ENCODE results near the gene SNRPA.
"Not testable (repeated sequence)": the region's sequence is repeated elsewhere in the genome, so short reads cannot be mapped to it uniquely, and the experiment has no call there.

The SNRPA gene

DNA sequence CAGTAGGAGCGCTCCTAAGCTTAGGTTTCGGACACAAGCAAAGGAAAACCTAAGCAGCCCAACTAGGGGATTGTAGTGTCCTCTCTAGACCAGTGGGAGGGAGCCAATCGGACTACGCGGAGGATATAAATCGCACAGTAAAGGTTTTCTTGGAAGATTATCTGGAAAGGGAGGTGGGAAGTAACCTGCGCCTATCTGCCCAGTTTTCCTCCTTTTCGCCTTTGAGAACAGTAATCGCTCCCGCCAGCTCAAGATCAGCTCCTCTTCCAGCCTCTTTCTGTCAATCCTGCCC is 26.6 kb downstream of the SNRPA start:
- no peak for DNase-seq (ENCODE audit: low read depth)

GRCh38 chr19:40777937-40778705 is 27.1 kb downstream of the SNRPA start, which contains the start of gene RAB4B:
TSS of gene RAB4B (plus strand) at chr19:40778247. CDS start at chr19:40778376, 129 bp downstream.
- peak; percentile 93 for DNase-seq (ENCODE audit: low read depth)

GRCh38 chr19:40778706-40779284 is 27.8 kb downstream of the SNRPA start:
- DNase-seq (ENCODE audit: low read depth): no peak

GRCh38 chr19:40780582-40780981 is 29.6 kb downstream of the SNRPA start:
- DNase-seq (ENCODE audit: low read depth): no peak

GRCh38 chr19:40781140-40781539 is 30.1 kb downstream of the SNRPA start:
- no peak for DNase-seq (ENCODE audit: low read depth)

DNA sequence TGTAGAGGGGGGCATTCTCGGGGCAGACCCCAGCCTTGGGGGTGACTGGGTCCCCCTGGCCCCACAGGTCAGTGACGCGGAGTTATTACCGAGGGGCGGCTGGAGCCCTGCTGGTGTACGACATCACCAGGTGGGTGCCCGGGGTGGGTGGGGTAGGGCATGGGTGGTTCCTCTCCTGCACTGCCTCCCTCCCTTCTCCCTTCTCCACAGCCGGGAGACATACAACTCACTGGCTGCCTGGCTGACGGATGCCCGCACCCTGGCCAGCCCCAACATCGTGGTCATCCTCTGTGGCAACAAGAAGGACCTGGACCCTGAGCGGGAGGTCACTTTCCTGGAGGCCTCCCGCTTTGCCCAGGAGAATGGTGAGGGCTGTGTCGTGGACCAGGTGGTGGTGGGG is 32.7 kb downstream of the SNRPA start:
- DNase-seq (ENCODE audit: low read depth): no peak

- DNase-seq (ENCODE audit: low read depth): not testable (repeated sequence)
Observed at GRCh38 chr19:40784146-40784545, 33.1 kb downstream of the SNRPA start.

DNA sequence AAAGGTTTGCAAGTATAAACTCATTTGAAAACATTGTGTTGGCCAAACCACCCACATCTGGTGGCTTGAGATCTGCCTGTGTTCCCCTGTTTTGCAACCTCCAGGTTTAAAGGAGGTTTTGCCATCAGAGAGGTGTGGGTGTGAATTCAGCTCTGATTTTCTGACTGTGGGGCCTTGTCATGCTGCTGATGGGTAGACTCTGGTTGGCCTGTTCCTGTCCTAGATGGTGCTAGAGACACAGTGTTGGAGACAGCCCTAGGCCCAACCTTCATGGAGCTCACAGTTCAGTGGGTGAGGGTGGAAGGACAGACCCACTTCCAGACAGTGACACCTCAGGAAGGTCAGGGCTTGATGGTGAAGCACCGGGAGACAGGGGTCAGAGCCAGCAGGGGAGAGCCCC is 34.5 kb downstream of the SNRPA start:
- no peak for DNase-seq (ENCODE audit: low read depth)

GRCh38 chr19:40786060-40787037 is 35.3 kb downstream of the SNRPA start:
- DNase-seq (ENCODE audit: low read depth): no peak

DNA sequence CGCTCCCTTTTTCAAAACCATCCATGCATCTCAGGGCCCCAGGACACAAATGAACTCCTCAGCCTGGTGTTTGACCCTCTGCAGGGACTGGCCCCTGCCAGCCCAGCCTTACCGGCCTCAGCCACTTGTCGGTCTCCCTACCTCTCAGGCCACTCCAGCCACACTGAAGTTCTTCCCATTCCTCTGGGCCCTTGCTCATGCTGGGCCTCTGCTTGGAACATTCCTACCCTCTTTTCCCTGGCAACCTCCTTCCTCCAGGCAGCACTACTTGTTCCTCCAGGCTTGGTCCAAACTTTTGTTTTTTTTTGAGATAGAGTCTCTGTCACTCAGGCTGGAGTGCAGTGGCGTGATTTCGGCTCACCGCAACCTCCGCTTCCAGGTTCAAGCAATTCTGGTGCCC is 40.3 kb downstream of the SNRPA start:
- DNase-seq (ENCODE audit: low read depth): no peak

DNA sequence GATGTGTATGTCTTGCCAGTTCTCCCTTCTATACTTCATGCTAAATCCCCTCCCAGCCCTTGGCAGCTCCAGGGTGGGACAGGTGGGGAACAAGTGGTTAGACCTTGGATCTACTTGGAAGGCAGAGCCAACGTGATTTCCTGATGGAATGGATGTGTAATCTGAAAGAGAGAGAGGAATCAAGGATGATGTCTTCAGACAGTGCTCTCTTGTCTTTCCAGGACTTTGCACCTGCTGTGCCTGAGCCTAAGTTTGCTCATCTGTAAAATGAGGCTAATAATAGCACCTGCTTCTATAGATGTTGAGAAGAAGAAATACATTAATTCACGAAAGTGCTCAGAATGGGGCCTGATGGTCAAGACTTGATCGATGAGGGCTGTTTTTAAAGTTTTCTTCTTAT is 41.0 kb downstream of the SNRPA start:
- DNase-seq (ENCODE audit: low read depth): no peak

GRCh38 chr19:40797166-40797962 is 46.4 kb downstream of the SNRPA start:
- no peak for DNase-seq (ENCODE audit: low read depth)

DNA sequence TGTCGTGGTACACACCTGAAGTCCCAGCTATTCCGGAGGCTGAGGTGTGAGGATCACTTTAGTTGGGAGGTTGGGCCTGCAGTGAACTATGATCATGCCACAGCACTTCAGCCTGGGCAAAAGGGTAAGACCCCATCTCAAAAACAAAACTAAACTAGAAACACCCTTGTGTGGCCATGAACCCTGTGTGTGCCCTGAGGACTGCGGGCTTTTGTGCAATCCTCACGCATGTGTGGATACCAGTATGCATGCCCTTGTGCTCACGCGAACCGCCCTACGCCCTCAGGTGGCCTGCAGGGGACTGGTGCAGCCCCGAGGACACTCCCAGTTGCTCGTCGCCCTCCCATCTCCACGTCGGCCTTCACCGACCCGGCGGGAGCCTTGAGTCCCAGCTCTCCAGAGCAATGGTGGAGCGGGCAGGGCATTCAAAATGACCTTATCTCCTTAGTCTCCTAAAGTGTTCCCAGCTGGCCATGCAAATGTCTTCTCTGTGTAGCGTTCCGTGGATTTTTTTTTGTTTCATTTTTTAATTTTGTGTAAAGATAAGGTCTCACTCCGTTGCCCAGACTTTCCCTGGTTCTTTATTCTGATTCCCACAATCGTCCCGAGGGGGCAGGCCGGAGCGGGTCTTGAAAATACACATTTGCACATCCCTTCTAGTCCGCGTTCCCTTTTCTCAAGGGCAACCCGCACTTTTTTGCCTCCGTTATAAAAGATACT is 47.1 kb downstream of the SNRPA start:
- DNase-seq (ENCODE audit: low read depth): no peak

DNA sequence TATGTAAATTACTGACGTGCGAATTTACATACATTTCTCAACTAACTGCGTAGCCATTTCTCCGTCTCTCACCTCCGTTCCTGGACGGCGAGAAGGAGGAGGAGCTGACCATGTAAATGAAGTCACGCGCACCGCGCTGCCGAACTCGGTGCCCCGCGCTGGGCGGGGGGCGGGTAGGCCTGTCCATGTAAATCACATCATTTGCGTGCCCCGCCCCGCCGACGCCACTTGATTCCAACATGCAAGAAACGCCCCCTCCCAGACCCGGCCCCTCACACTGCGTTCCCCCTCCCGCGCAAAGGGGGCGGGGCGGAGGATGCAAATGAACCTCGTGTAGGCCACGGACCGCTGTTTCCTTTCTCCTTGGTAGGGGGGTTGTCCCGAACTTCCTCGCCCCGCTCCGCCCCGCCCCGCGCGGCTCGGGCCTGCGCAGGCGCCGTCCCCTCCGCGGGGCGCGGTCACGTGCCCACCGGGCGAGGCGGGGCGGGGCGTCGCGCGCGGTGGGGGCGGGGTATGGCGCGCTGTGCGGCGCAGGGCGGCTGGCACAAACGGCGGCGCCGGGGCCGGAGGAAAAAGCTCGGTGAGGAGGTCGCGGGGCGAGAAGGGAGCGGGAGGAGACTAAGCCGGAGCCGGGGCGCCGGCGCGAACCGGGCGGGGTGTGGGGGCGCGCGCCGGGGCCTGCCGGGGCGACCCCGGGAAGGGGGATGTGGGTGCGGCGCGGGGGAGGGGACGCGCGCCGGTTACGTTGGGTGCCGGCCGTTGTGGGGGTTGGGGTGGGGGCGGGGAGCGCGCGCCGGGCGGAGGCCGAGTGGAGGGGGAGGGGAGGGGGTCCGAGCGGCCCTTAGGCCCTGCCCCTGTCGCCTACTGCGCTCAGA is 47.9 kb downstream of the SNRPA start, which contains the start of gene EGLN2:
TSS of gene EGLN2 (plus strand) at position 509 of the 875 bp plus-strand sequence. CDS start 1,382 bp downstream, outside the sequence.
- DNase-seq (ENCODE audit: low read depth): peak; percentile 92

- no peak for DNase-seq (ENCODE audit: low read depth)
Observed at GRCh38 chr19:40799558-40800338, 48.7 kb downstream of the SNRPA start.

DNA sequence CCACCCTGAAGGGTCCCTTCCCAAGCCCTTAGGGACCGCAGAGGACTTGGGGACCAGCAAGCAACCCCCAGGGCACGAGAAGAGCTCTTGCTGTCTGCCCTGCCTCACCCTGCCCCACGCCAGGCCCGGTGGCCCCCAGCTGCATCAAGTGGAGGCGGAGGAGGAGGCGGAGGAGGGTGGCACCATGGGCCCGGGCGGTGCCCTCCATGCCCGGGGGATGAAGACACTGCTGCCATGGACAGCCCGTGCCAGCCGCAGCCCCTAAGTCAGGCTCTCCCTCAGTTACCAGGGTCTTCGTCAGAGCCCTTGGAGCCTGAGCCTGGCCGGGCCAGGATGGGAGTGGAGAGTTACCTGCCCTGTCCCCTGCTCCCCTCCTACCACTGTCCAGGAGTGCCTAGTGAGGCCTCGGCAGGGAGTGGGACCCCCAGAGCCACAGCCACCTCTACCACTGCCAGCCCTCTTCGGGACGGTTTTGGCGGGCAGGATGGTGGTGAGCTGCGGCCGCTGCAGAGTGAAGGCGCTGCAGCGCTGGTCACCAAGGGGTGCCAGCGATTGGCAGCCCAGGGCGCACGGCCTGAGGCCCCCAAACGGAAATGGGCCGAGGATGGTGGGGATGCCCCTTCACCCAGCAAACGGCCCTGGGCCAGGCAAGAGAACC is 49.5 kb downstream of the SNRPA start:
- DNase-seq (ENCODE audit: low read depth): no peak

DNA sequence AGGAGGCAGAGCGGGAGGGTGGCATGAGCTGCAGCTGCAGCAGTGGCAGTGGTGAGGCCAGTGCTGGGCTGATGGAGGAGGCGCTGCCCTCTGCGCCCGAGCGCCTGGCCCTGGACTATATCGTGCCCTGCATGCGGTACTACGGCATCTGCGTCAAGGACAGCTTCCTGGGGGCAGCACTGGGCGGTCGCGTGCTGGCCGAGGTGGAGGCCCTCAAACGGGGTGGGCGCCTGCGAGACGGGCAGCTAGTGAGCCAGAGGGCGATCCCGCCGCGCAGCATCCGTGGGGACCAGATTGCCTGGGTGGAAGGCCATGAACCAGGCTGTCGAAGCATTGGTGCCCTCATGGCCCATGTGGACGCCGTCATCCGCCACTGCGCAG is 50.0 kb downstream of the SNRPA start:
- no peak for DNase-seq (ENCODE audit: low read depth)

- no peak for DNase-seq (ENCODE audit: low read depth)
Observed at GRCh38 chr19:40801426-40802299, 50.7 kb downstream of the SNRPA start.
